GM18870 (cell line): ENCODE results near the gene C1orf226.

Source experiments
- ATAC-seq: cut with Tn5 transposase; IDR thresholded peaks from one replicate; pipeline ENCODE4 v1.9.1; 2021; ENCODE audit warnings: moderate library complexity; ENCODE audit not compliant: unreplicated experiment

The C1orf226 gene

GRCh38 chr1:162365284-162366020 lies 16.1 kb upstream of the C1orf226 start:
- ATAC-seq: no peak

- ATAC-seq: no peak
Observed at GRCh38 chr1:162366149-162366548, 15.4 kb upstream of the C1orf226 start.

- ATAC-seq: no peak
Observed at GRCh38 chr1:162366671-162367070, 14.9 kb upstream of the C1orf226 start.

GRCh38 chr1:162367073-162367472 lies 14.5 kb upstream of the C1orf226 start:
- no peak for ATAC-seq

- ATAC-seq: no peak
Observed at GRCh38 chr1:162367772-162368171, 13.8 kb upstream of the C1orf226 start.

- ATAC-seq: no peak
Observed at GRCh38 chr1:162368451-162368850, 13.1 kb upstream of the C1orf226 start.

GRCh38 chr1:162369571-162369970 lies 12.0 kb upstream of the C1orf226 start:
- ATAC-seq: no peak

- no peak for ATAC-seq
Observed at GRCh38 chr1:162370161-162370560, 11.4 kb upstream of the C1orf226 start.

GRCh38 chr1:162370721-162371120 lies 10.8 kb upstream of the C1orf226 start:
- no peak for ATAC-seq

- ATAC-seq: no peak
Observed at GRCh38 chr1:162371611-162372010, 9.9 kb upstream of the C1orf226 start.

GRCh38 chr1:162372159-162373071 lies 9.1 kb upstream of the C1orf226 start:
- ATAC-seq: no peak

GRCh38 chr1:162373072-162373427 lies 8.5 kb upstream of the C1orf226 start:
- ATAC-seq: no peak

GRCh38 chr1:162373541-162374260 lies 7.8 kb upstream of the C1orf226 start:
- no peak for ATAC-seq

- ATAC-seq: no peak
Observed at GRCh38 chr1:162374406-162374805, 7.1 kb upstream of the C1orf226 start.

GRCh38 chr1:162375463-162375862 lies 6.1 kb upstream of the C1orf226 start:
- ATAC-seq: no peak

GRCh38 chr1:162376691-162377090 lies 4.8 kb upstream of the C1orf226 start, which contains the start of gene SPATA46:
TSS of gene SPATA46 (minus strand) at chr1:162376854. CDS start at chr1:162376790, 64 bp downstream.
- no peak for ATAC-seq

GRCh38 chr1:162380061-162380846 lies 1.3 kb upstream of the C1orf226 start:
- ATAC-seq: no peak

GRCh38 chr1:162381941-162382750 lies 618 bp downstream of the C1orf226 start:
- ATAC-seq: no peak

GRCh38 chr1:162383091-162383490 lies 1.6 kb downstream of the C1orf226 start:
- ATAC-seq: no peak

- no peak for ATAC-seq
Observed at GRCh38 chr1:162383516-162383915, 2.0 kb downstream of the C1orf226 start.
